SK-N-SH (cell line): ENCODE measurements around the gene RBMS3. TPM values are rescaled to one million over a fixed set of nuclear protein-coding genes. Genes with fewer than 3 reads are reported as not detected.

Experiments
- CTCF ChIA-PET: fragments of 300-600, 350-600 bp; formaldehyde crosslinking; extraction: SDS; loops from one replicate; lab custom pipeline; 2021; lab: Yijun Ruan, JAX
- POLR2A ChIA-PET: fragments of 350-600 bp; sonication (Branson Sonifier 250); formaldehyde crosslinking; extraction: SDS; loops from one replicate; lab custom pipeline; 2020; ENCODE audit warnings: antibody characterized with exemption, inconsistent platforms; lab: Yijun Ruan, JAX
- DNase-seq: peaks from one replicate; pipeline ENCODE4 v3.0.0; 2012
- H2AFZ ChIP-seq: fragments of 200-600 bp; sonication (generic); 2 replicates; pipeline ENCODE4 v1.8.1; 2016; ENCODE audit warnings: antibody characterized with exemption, mild to moderate bottlenecking, low read depth
- H3F3A ChIP-seq: fragments of 200-600 bp; sonication (generic); replicated peaks from 2 replicates; pipeline ENCODE3; 2016; ENCODE audit warnings: antibody characterized with exemption, mild to moderate bottlenecking; ENCODE audit not compliant: insufficient read depth
- H3K27ac ChIP-seq, 2 experiments: fragments of 200-500 bp in 1 of 2; fragments of 200-600 bp in 1 of 2; sonication (Bioruptor generic) in 1 of 2; sonication (generic), shearing (Covaris generic) in 1 of 2; 2 replicates each; pipeline versions ENCODE4 v1.5.1 to v1.6.1; 2014 to 2016; ENCODE audit warnings: low read depth in 2 of 2, inconsistent platforms in 1 of 2, low read length in 1 of 2, mild to moderate bottlenecking in 1 of 2, mixed read lengths in 1 of 2
- H3K27me3 ChIP-seq: fragments of 200-600 bp; sonication (generic), shearing (Covaris generic); 2 replicates; pipeline ENCODE4 v1.6.1; 2016; ENCODE audit warnings: mixed run types; ENCODE audit not compliant: insufficient read depth
- H3K36me3 ChIP-seq, 2 experiments: fragments of 200-500 bp in 1 of 2; fragments of 200-600 bp in 1 of 2; sonication (Bioruptor generic) in 1 of 2; sonication (generic) in 1 of 2; replicated peaks in 1 of 2; 2 replicates each; pipeline versions ENCODE3 to v1.5.1; 2014 to 2016; ENCODE audit warnings: low read length in 1 of 2, mild to moderate bottlenecking in 1 of 2; ENCODE audit not compliant: insufficient read depth in 2 of 2, control insufficient read depth in 1 of 2
- H3K4me1 ChIP-seq, 2 experiments: fragments of 200-500 bp in 1 of 2; fragments of 200-600 bp in 1 of 2; sonication (Bioruptor generic) in 1 of 2; sonication (generic), shearing (Covaris generic) in 1 of 2; 2 replicates each; pipeline versions ENCODE4 v1.5.1 to v1.6.1; 2014 to 2016; ENCODE audit warnings: low read depth in 1 of 2, low read length in 1 of 2, mixed run types in 1 of 2; ENCODE audit not compliant: insufficient read depth in 2 of 2, control insufficient read depth in 1 of 2
- H3K4me2 ChIP-seq: fragments of 200-600 bp; sonication (generic), shearing (Covaris generic); 2 replicates; pipeline ENCODE4 v1.6.1; 2017; ENCODE audit warnings: mixed run types
- H3K4me3 ChIP-seq, 2 experiments: fragments of 200-500 bp in 1 of 2; fragments of 200-600 bp in 1 of 2; sonication (Bioruptor generic) in 1 of 2; sonication (generic), shearing (Covaris generic) in 1 of 2; 2 replicates each; pipeline versions ENCODE4 v1.5.1 to v1.8.1; 2014 to 2016; ENCODE audit warnings: low read depth in 2 of 2, inconsistent platforms in 1 of 2, low read length in 1 of 2, mild to moderate bottlenecking in 1 of 2, mixed read lengths in 1 of 2, moderate library complexity in 1 of 2
- H3K79me2 ChIP-seq: fragments of 200-600 bp; sonication (generic); 2 replicates; pipeline ENCODE4 v1.8.1; 2017; ENCODE audit warnings: mild to moderate bottlenecking; ENCODE audit not compliant: insufficient read depth
- H3K9ac ChIP-seq: fragments of 200-600 bp; sonication (generic); 2 replicates; pipeline ENCODE4 v1.6.1; 2017; ENCODE audit warnings: mixed run types
- H3K9me2 ChIP-seq: fragments of 200-600 bp; sonication (generic); 2 replicates; pipeline ENCODE4 v1.6.1; 2017; ENCODE audit warnings: mixed run types
- H3K9me3 ChIP-seq: fragments of 200-600 bp; sonication (generic); 2 replicates; pipeline ENCODE4 v1.6.1; 2017; ENCODE audit warnings: mixed run types, mild to moderate bottlenecking, moderate library complexity
- H4K20me1 ChIP-seq: fragments of 200-600 bp; sonication (generic); 2 replicates; pipeline ENCODE4 v1.6.1; 2017; ENCODE audit warnings: mild to moderate bottlenecking, mixed run types; ENCODE audit not compliant: insufficient read depth
- EZH2phosphoT487 ChIP-seq: fragments of 200-600 bp; sonication (generic); IDR thresholded peaks from 2 replicates; pipeline ENCODE4 v1.6.1; 2017; ENCODE audit warnings: low read depth, mixed run types, mild to moderate bottlenecking, antibody characterized with exemption, moderate library complexity, borderline replicate concordance
- FOSL2 ChIP-seq: IDR thresholded peaks from 2 replicates; pipeline ENCODE4 v1.4.0; 2012; ENCODE audit warnings: low read depth, mild to moderate bottlenecking, moderate library complexity, borderline replicate concordance
- FOXM1 ChIP-seq: IDR thresholded peaks from 2 replicates; pipeline ENCODE4 v1.4.0; 2012; ENCODE audit warnings: low read depth, mild to moderate bottlenecking
- GABPA ChIP-seq: IDR thresholded peaks from 2 replicates; pipeline ENCODE4 v1.4.0; 2012; ENCODE audit warnings: low read depth, mild to moderate bottlenecking
- GATA2 ChIP-seq: sonication (generic); formaldehyde crosslinking; IDR thresholded peaks from 2 replicates; pipeline ENCODE4 v1.5.0; 2020; ENCODE audit warnings: mild to moderate bottlenecking, missing genetic modification reagents
- MEF2A ChIP-seq: IDR thresholded peaks from 2 replicates; pipeline ENCODE4 v1.4.0; 2012; ENCODE audit warnings: low read depth, borderline replicate concordance
- POLR2AphosphoS5 ChIP-seq: IDR thresholded peaks from 2 replicates; pipeline ENCODE4 v1.6.1; 2012; ENCODE audit warnings: low read depth, low read length
- RAD21 ChIP-seq: IDR thresholded peaks from 2 replicates; pipeline ENCODE4 v1.6.1; 2012; ENCODE audit warnings: mild to moderate bottlenecking, low read length
- RCOR1 ChIP-seq: fragments of 150-350 bp; IDR thresholded peaks from 2 replicates; pipeline ENCODE4 v1.6.1; 2017; ENCODE audit warnings: antibody characterized with exemption, low read length
- RFX5 ChIP-seq: IDR thresholded peaks from 2 replicates; pipeline ENCODE4 v1.6.1; 2012; ENCODE audit warnings: mild to moderate bottlenecking, improper control_type of control experiment, low read length
- TAF1 ChIP-seq: IDR thresholded peaks from 2 replicates; pipeline ENCODE4 v1.6.1; 2012; ENCODE audit warnings: low read depth, mild to moderate bottlenecking, low read length, moderate library complexity, borderline replicate concordance
- TEAD4 ChIP-seq: IDR thresholded peaks from 2 replicates; pipeline ENCODE4 v1.4.0; 2012; ENCODE audit warnings: mild to moderate bottlenecking, borderline replicate concordance; ENCODE audit not compliant: insufficient read depth
- USF2 ChIP-seq: fragments of 150-350 bp; IDR thresholded peaks from 2 replicates; pipeline ENCODE4 v1.6.1; 2017; ENCODE audit warnings: antibody characterized with exemption, low read length, low read depth, borderline replicate concordance
- YY1 ChIP-seq: IDR thresholded peaks from 2 replicates; pipeline ENCODE4 v1.4.0; 2012; ENCODE audit warnings: low read depth, mild to moderate bottlenecking
- ZBTB33 ChIP-seq: IDR thresholded peaks from 2 replicates; pipeline ENCODE4 v1.4.0; 2012; ENCODE audit warnings: low read depth, borderline replicate concordance
- WGBS: methylation state at CpG from one replicate; pipeline ENCODE4 v1.1.6; 2017; ENCODE audit warnings: low lambda C conversion rate; 5-methylcytosine and 5-hydroxymethylcytosine counted together
- polyA plus RNA-seq, 3 experiments: library from polyadenylated mRNA; depleted of rRNA; stranded (reverse); fragments of >200 nt; gene quantifications; 2 replicates each; pipeline ENCODE4 v1.2.3, GENCODE V29; 2012
- TF ChIP-seq, protein P1 (sequence below): fragments of 150-350 bp; IDR thresholded peaks from 2 replicates; pipeline ENCODE4 v1.6.1; 2016; ENCODE audit warnings: mild to moderate bottlenecking, low read depth, low read length

RBMS3 gene
- polyA plus RNA-seq, 1 of the 3 experiments (the other 2 are of a cell fraction), result 8.2 TPM

DNA sequence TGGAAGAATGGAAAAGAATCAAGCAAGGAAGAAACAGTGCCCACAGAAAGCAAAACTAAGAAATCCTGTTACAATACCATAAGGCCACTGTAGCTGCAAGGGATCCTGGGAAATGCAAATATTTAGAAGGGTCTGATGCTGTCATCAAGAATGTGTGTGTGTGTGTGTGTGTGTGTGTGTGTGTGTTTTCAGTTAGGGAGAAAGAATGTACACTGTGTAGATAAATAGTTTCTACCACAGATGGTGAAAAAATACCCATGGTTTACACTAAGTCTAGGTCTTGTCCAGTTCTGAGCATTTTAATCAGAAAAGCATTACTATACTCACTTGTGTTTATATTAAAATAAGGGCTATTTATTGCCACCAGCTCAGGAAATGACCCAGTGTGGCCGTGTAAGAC is 355.0 kb downstream of the RBMS3 start:
- POLR2A ChIA-PET, result no interaction called here
- Histone ChIP-seq H3K4me2 (no peak overlapping the region), H3K4me3 (no peak overlapping the region; a peak in 1 of 4 replicates), H3K9ac (no peak overlapping the region), H3K4me1 (peaks cover 0 to 11% of the 10 kb centered on the region in 2 experiments; a peak in 3 of 4 replicates)
- WGBS, result 81% methylated on average over 1 of the region's 1 CpG
- TF ChIP-seq POLR2AphosphoS5, result no peak
- TF ChIP-seq GATA2 (CRISPR knock-in tag), result no peak
- TF ChIP-seq RAD21, result no peak
- no peak for TF ChIP-seq USF2
- TF ChIP-seq YY1, result no peak
- TF ChIP-seq, protein P1, sequence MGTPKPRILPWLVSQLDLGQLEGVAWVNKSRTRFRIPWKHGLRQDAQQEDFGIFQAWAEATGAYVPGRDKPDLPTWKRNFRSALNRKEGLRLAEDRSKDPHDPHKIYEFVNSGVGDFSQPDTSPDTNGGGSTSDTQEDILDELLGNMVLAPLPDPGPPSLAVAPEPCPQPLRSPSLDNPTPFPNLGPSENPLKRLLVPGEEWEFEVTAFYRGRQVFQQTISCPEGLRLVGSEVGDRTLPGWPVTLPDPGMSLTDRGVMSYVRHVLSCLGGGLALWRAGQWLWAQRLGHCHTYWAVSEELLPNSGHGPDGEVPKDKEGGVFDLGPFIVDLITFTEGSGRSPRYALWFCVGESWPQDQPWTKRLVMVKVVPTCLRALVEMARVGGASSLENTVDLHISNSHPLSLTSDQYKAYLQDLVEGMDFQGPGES, result no peak
- no peak for TF ChIP-seq ZBTB33
- no peak for TF ChIP-seq FOXM1
- no peak for TF ChIP-seq RFX5
- TF ChIP-seq TEAD4, result no peak
- no peak for TF ChIP-seq TAF1
- no peak for TF ChIP-seq EZH2phosphoT487
- no peak for TF ChIP-seq FOSL2
- TF ChIP-seq MEF2A, result no peak
- no peak for TF ChIP-seq GABPA
- no peak for TF ChIP-seq RCOR1
- TF ChIP-seq, all 33 proteins: peak for 0
- no peaks in the 10 kb centered on the region for H3K9me2 ChIP-seq
- CTCF ChIA-PET, result no interaction called here
- no peaks in the 10 kb centered on the region for H3K9me3 ChIP-seq
- H3F3A ChIP-seq, result peaks cover 10% of the 10 kb centered on the region
- H3K27me3 ChIP-seq, result no peaks in the 10 kb centered on the region
- no peak overlapping the region for H2AFZ ChIP-seq
- DNase-seq, result no peak
- peaks cover 11 to 16% of the 10 kb centered on the region in 2 experiments for H3K36me3 ChIP-seq
- peaks cover 49% of the 10 kb centered on the region for H3K79me2 ChIP-seq
- no peaks in the 10 kb centered on the region for H4K20me1 ChIP-seq
- H3K27ac ChIP-seq, result no peak overlapping the region
